ENCODE data around the gene PTPRD.
A peak's percentile ranks its signal among the peaks of the same experiment; 100 is the strongest.

PTPRD gene

DNA sequence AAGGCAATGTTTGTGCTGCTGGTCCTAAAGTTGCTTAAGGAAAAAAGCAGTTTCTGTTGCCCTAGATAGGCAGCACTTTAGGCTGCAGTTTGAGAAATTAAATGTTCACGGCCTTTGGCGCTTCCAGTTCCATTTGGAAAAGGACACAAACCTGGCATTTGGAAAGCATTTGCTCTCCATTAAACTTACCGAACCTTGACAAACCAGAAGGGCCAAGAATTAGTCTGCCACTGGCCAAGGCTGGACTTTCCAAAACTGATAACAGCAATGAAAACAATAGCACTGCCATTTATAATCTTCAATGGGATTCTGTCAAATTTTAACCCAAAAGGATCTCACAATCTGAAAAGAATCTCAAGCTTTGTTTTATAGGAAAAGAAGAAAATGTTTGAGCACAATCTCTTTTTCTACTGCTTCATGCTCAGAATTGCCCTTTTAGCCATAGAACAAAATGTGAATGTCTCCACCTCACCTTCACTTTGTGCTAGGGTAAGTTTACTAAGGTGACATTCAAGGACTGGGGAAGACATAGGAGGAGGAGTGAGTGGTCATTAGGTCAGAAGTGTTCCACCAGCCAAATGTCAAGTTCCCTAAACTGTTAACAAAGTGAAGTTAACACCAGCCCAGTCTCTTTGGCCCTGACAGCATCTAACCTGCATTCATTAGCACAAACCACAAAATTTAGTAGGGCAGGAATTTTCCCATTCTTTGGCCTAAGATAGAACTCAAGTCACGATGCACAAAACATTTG is 2229.8 kb downstream of the PTPRD start:
- H3K4me3 ChIP-seq (ENCODE audit: low read depth, low read length) = no peak overlapping the region
- H2AFZ ChIP-seq (ENCODE audit: low read length, unreplicated experiment) = no peak overlapping the region
- no peaks in the 10 kb centered on the region for H3K4me1 ChIP-seq (ENCODE audit: control insufficient read depth, insufficient read depth, low read length, unreplicated experiment)
- no peaks in the 10 kb centered on the region for H3K36me3 ChIP-seq (ENCODE audit: insufficient read depth, low read length)
- H3K79me2 ChIP-seq (ENCODE audit: control insufficient read depth, insufficient read depth, low read length, unreplicated experiment) = no peaks in the 10 kb centered on the region
- H3K27ac ChIP-seq (ENCODE audit: low read depth, low read length) = no peak overlapping the region
- H3K27me3 ChIP-seq (ENCODE audit: insufficient read depth, low read length) = no peaks in the 10 kb centered on the region

DNA sequence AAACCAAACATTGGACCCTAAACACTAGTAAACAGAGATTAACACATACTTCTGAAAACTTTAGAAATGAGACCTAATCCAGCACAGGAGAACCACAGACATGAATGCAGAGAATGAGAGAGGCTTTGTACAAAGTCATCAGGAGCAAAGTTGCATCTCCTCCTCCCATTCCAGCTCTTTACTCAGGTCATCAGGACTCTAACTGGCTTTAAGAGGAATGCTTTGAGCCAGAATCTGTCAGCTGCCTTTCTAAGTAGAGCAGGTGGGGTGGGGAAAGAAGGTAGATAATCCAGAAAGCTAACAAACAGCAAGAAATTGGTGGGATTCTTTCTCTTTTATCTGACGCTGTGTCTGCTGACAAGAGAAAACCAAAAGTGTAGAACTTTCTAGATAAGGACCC is 2230.5 kb downstream of the PTPRD start:
- Histone ChIP-seq H3K36me3 (ENCODE audit: insufficient read depth, low read length) (no peaks in the 10 kb centered on the region), H3K27me3 (ENCODE audit: insufficient read depth, low read length) (no peaks in the 10 kb centered on the region), H3K4me1 (ENCODE audit: control insufficient read depth, insufficient read depth, low read length, unreplicated experiment) (no peaks in the 10 kb centered on the region), H3K4me3 (ENCODE audit: low read depth, low read length) (no peak overlapping the region), H2AFZ (ENCODE audit: low read length, unreplicated experiment) (no peak overlapping the region), H3K27ac (ENCODE audit: low read depth, low read length) (no peak overlapping the region), H3K79me2 (ENCODE audit: control insufficient read depth, insufficient read depth, low read length, unreplicated experiment) (no peaks in the 10 kb centered on the region)

GRCh38 chr9:8381601-8382000 is 2231.2 kb downstream of the PTPRD start:
- Histone ChIP-seq H3K4me1 (ENCODE audit: control insufficient read depth, insufficient read depth, low read length, unreplicated experiment) (no peaks in the 10 kb centered on the region), H3K36me3 (ENCODE audit: insufficient read depth, low read length) (no peaks in the 10 kb centered on the region)

DNA sequence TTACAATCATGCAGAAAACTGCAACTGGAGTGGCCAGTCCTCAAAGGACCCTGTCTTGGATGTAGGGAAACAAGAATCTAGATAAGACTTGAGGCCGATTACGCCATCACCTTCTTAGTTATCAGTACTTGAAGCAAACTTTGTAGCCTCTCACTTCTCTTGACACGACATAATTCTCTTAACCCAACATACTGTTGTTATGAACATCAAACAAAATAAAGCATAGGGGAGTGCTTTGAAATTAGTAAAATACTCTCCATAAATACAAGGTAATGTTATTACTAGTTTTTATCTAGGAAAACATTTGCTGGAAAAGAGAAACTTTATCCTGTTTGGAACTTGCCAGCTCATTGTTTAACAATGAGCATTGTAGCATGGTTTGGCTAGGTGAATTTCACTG is 2238.3 kb downstream of the PTPRD start:
- Histone ChIP-seq H3K36me3 (ENCODE audit: insufficient read depth, low read length) (no peaks in the 10 kb centered on the region), H3K4me1 (ENCODE audit: control insufficient read depth, insufficient read depth, low read length, unreplicated experiment) (no peaks in the 10 kb centered on the region), H3K27ac (ENCODE audit: low read depth, low read length) (no peak overlapping the region), H3K4me3 (ENCODE audit: low read depth, low read length) (no peak overlapping the region), H2AFZ (ENCODE audit: low read length, unreplicated experiment) (no peak overlapping the region), H3K79me2 (ENCODE audit: control insufficient read depth, insufficient read depth, low read length, unreplicated experiment) (no peaks in the 10 kb centered on the region), H3K27me3 (ENCODE audit: insufficient read depth, low read length) (no peaks in the 10 kb centered on the region)

More at GRCh38 chr9:8381601-8382000, 2231.2 kb downstream of the PTPRD start:
- Histone ChIP-seq H2AFZ (ENCODE audit: low read length, unreplicated experiment) (no peak overlapping the region), H3K4me3 (ENCODE audit: low read depth, low read length) (no peak overlapping the region), H3K27ac (ENCODE audit: low read depth, low read length) (no peak overlapping the region), H3K27me3 (ENCODE audit: insufficient read depth, low read length) (no peaks in the 10 kb centered on the region), H3K79me2 (ENCODE audit: control insufficient read depth, insufficient read depth, low read length, unreplicated experiment) (no peaks in the 10 kb centered on the region)

GRCh38 chr9:8371686-8372085 is 2241.1 kb downstream of the PTPRD start:
- Histone ChIP-seq H3K79me2 (ENCODE audit: control insufficient read depth, insufficient read depth, low read length, unreplicated experiment) (no peaks in the 10 kb centered on the region), H3K27ac (ENCODE audit: low read depth, low read length) (no peak overlapping the region), H3K27me3 (ENCODE audit: insufficient read depth, low read length) (no peaks in the 10 kb centered on the region), H3K36me3 (ENCODE audit: insufficient read depth, low read length) (no peaks in the 10 kb centered on the region), H3K4me1 (ENCODE audit: control insufficient read depth, insufficient read depth, low read length, unreplicated experiment) (no peaks in the 10 kb centered on the region), H3K4me3 (ENCODE audit: low read depth, low read length) (no peak overlapping the region), H2AFZ (ENCODE audit: low read length, unreplicated experiment) (no peak overlapping the region)

GRCh38 chr9:8366161-8366926 is 2246.5 kb downstream of the PTPRD start:
- Histone ChIP-seq H3K36me3 (ENCODE audit: insufficient read depth, low read length) (no peaks in the 10 kb centered on the region), H3K27ac (ENCODE audit: low read depth, low read length) (peak overlapping the region; percentile 69), H2AFZ (ENCODE audit: low read length, unreplicated experiment) (no peak overlapping the region), H3K4me3 (ENCODE audit: low read depth, low read length) (no peak overlapping the region), H3K4me1 (ENCODE audit: control insufficient read depth, insufficient read depth, low read length, unreplicated experiment) (peaks cover 15% of the 10 kb centered on the region), H3K79me2 (ENCODE audit: control insufficient read depth, insufficient read depth, low read length, unreplicated experiment) (no peaks in the 10 kb centered on the region), H3K27me3 (ENCODE audit: insufficient read depth, low read length) (no peaks in the 10 kb centered on the region)

- Histone ChIP-seq H3K4me3 (ENCODE audit: low read depth, low read length) (0 out of 2 replicates have a peak overlapping the region, but pooled peaks have one; percentile 17), H2AFZ (ENCODE audit: low read length, unreplicated experiment) (peak overlapping the region; percentile 35), H3K27ac (ENCODE audit: low read depth, low read length) (peak overlapping the region; percentile 69)
Measured at GRCh38 chr9:8365466-8366160, 2247.2 kb downstream of the PTPRD start.

DNA sequence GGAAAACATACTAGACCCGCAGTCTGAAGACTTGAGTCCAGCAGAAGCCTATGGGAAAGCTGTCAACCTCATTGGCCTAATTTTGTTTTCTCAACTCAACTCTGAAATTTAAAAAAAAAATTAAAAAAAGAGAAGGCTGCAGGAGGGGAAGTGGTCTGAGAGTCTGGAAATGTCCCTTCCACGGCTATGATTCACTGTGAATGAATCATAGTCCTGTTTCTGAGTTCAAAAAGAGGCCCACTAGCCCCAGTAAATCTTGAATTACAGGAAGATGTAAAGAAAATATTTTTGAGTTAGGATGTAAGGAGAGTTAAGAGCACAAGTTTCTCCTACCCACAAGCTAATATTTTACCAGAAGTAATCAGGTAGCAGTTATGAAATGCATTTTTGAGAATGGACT is 2247.8 kb downstream of the PTPRD start:
- Histone ChIP-seq H3K27me3 (ENCODE audit: insufficient read depth, low read length) (no peaks in the 10 kb centered on the region), H3K36me3 (ENCODE audit: insufficient read depth, low read length) (no peaks in the 10 kb centered on the region), H3K4me1 (ENCODE audit: control insufficient read depth, insufficient read depth, low read length, unreplicated experiment) (peaks cover 15% of the 10 kb centered on the region), H3K79me2 (ENCODE audit: control insufficient read depth, insufficient read depth, low read length, unreplicated experiment) (no peaks in the 10 kb centered on the region), H3K27ac (ENCODE audit: low read depth, low read length) (peak overlapping the region; percentile 69), H2AFZ (ENCODE audit: low read length, unreplicated experiment) (peak overlapping the region; percentile 35), H3K4me3 (ENCODE audit: low read depth, low read length) (0 out of 2 replicates have a peak overlapping the region, but pooled peaks have one; percentile 17)

More at GRCh38 chr9:8365466-8366160, 2247.2 kb downstream of the PTPRD start:
- Histone ChIP-seq H3K79me2 (ENCODE audit: control insufficient read depth, insufficient read depth, low read length, unreplicated experiment) (no peaks in the 10 kb centered on the region), H3K4me1 (ENCODE audit: control insufficient read depth, insufficient read depth, low read length, unreplicated experiment) (peaks cover 15% of the 10 kb centered on the region), H3K27me3 (ENCODE audit: insufficient read depth, low read length) (no peaks in the 10 kb centered on the region), H3K36me3 (ENCODE audit: insufficient read depth, low read length) (no peaks in the 10 kb centered on the region)

GRCh38 chr9:8364026-8364752 is 2248.6 kb downstream of the PTPRD start:
- Histone ChIP-seq H2AFZ (ENCODE audit: low read length, unreplicated experiment) (no peak overlapping the region), H3K4me3 (ENCODE audit: low read depth, low read length) (no peak overlapping the region), H3K4me1 (ENCODE audit: control insufficient read depth, insufficient read depth, low read length, unreplicated experiment) (peaks cover 15% of the 10 kb centered on the region), H3K27me3 (ENCODE audit: insufficient read depth, low read length) (no peaks in the 10 kb centered on the region), H3K36me3 (ENCODE audit: insufficient read depth, low read length) (no peaks in the 10 kb centered on the region), H3K79me2 (ENCODE audit: control insufficient read depth, insufficient read depth, low read length, unreplicated experiment) (no peaks in the 10 kb centered on the region), H3K27ac (ENCODE audit: low read depth, low read length) (no peak overlapping the region)

DNA sequence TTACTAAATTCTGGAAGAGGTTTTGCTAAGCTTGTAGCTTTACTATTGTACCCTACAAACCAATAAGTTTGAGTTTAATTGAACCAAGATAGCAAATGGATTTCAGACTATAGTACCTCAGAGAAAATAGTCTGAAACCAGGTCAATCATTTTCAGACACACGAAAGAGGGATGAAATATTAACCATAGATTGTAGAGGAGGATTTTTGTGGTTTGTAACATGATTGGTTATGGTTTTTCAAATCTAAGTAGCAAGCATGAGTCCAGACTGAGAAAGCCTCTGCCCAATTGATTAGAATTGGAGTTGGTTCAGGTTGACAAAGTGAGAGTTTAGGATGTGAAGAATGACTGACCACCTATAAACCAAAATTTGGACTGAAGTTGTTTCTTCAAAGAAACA is 2250.6 kb downstream of the PTPRD start:
- H2AFZ ChIP-seq (ENCODE audit: low read length, unreplicated experiment) = no peak overlapping the region
- peaks cover 15% of the 10 kb centered on the region for H3K4me1 ChIP-seq (ENCODE audit: control insufficient read depth, insufficient read depth, low read length, unreplicated experiment)
- H3K4me3 ChIP-seq (ENCODE audit: low read depth, low read length) = no peak overlapping the region
- no peak overlapping the region for H3K27ac ChIP-seq (ENCODE audit: low read depth, low read length)
- H3K27me3 ChIP-seq (ENCODE audit: insufficient read depth, low read length) = no peaks in the 10 kb centered on the region
- H3K79me2 ChIP-seq (ENCODE audit: control insufficient read depth, insufficient read depth, low read length, unreplicated experiment) = no peaks in the 10 kb centered on the region
- no peaks in the 10 kb centered on the region for H3K36me3 ChIP-seq (ENCODE audit: insufficient read depth, low read length)
